Measurements from ENCODE around the gene RALA. TPM values are rescaled to one million over a fixed set of nuclear protein-coding genes. Genes with fewer than 3 reads are reported as not detected.
"Not testable (repeated sequence)": the region's sequence is repeated elsewhere in the genome, so short reads cannot be mapped to it uniquely, and the experiment has no call there.

The RALA gene
- total RNA-seq, 1 experiment from 2014 or later = 19.2 TPM

DNA sequence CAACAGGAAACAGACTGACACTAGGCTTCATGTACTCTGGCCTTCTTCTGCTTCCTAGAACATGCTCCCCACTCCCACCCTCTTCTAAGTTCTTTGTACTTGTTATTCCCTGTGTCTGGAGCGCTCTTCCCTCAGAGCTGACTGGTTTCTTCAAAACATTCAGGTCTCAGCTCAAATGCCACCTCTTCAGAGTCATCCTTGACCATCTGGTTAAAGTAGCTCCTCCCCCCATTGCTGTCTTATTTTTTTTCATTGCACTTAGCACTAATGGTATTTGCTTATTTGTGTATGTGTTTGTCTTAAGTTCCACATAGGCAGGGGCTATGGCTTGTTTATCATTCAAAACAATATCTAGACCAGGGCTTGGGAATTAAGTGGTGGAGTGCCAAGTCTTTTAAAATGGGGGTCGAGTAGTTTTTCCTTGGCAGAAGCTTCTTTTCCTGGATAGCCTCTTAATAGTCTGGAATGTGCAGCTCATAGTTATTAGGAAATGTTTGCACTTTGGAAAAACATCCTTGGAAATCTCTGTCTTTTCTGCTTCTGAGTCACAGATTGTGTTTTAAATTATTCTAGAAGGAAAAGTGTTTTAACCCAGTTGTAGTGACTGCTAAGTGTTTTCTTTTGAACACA is 60.0 kb downstream of the RALA start:
- no peak for DNase-seq (ENCODE audit: low read depth)

DNA sequence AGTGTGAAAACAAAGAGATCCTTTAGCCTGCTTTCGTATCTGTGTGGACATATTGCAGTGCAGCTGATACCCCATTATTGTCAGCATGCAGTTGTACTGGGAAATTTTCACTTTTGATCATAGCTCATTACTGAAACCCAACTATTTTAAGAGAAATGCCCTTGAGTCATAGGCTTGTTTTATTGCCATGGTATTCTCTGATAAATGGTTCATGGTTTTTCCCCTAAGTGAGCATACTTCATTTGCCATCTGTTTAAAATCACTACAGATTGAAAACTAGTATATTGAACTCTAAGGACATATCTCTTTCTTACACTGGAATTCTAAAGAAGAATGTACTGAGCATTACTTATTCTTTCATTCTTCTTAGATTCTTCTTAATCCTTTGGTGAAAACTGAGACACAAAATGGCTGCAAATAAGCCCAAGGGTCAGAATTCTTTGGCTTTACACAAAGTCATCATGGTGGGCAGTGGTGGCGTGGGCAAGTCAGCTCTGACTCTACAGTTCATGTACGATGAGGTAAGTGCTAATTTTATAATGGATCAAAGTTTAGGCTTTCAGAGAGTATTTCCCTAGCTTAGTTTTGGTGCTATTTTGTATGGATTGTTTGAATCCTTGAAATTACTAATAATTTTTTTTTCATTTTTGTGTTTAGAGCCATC is 63.0 kb downstream of the RALA start:
- DNase-seq (ENCODE audit: low read depth) = peak; percentile 51

DNA sequence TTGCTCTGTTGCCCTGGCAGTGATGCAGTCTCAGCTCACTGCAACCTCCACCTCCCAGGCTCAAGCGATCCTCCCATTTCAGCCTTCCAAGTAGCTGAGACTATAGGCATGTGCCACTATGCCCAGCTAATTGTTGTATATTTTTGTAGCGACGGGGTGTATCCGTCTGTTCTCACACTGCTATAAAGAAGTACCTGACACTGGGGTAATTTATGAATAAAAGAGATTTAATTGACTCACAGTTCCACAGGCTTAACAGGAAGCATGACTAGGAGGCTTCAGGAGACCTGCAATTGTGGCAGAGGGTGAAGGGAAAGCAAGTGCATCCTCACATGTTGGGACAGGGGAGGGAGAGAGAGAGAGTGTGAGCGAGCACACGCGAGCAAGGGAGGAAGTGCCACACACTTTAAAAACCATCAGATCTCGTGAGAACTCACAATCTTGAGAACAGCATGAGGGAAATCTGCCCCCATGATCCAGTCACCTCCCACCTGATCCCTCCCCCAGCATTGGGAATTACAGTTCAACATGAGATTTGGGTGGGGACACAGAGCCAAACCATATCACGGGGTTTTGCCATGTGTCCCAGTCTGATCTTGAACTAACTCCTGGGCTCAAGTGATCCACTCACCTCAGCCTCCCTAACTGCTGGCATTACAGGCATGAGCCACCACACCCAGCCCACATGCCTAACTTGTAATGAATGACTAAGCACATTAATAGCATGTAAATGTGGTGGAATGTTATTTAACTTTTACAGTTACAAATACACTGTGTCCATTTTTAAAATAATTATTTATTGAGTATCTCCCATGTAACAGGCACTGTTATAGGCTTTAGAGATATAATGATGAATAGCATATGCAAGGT is 65.5 kb downstream of the RALA start:
- DNase-seq (ENCODE audit: low read depth) = no peak

DNA sequence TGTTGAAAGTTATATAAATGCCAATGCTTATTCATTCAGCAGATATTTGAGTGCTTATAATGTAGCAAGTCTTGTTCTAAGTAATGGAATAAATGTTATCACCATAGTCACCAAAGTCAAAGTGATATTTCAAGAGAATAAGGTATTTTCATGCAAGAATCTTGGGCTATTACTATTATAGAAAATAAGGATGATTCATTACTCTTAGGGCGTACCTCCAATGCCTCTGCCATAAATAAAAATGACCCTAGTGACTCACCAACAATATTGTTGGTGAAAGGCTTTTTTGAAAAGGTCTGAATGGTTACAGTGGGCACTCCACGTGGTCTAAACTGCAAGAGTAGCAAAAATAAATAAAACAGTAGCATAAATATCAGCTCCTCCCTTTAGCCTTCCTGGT is 68.4 kb downstream of the RALA start:
- DNase-seq (ENCODE audit: low read depth) = peak; percentile 42

DNA sequence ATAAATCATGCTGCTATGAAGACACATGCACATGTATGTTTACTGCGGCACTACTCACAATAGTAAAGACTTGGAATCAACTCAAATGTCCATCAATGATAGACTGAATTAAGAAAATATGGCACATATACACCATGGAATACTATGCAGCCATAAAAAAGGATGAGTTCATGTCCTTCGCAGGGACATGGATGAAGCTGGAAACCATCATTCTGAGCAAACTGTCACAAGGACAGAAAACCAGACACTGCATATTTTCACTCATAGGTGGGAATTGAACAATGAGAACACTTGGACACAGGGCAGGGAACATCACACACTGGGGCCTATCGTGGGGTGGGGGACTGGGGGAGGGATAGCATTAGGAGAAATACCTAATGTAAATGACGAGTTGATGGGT is 69.7 kb downstream of the RALA start:
- DNase-seq (ENCODE audit: low read depth) = not testable (repeated sequence)

DNA sequence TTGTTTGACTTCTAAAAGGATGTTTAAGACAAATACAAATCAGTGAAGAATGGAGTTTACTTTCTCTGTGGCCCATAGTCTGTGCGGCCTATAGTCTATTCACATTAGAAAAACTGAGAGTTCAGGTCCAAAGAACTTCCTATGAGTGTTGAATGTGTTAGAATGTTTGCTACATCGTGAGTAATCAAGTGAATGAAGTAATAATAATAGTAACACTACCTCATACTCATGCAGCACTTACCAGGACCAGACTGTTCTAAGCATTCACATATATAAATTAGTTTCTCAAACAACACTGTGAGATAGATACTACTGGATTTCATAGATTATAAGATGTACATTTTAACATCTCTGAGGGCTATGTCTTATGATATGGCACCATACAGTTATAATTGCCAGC is 70.4 kb downstream of the RALA start:
- DNase-seq (ENCODE audit: low read depth) = no peak

DNA sequence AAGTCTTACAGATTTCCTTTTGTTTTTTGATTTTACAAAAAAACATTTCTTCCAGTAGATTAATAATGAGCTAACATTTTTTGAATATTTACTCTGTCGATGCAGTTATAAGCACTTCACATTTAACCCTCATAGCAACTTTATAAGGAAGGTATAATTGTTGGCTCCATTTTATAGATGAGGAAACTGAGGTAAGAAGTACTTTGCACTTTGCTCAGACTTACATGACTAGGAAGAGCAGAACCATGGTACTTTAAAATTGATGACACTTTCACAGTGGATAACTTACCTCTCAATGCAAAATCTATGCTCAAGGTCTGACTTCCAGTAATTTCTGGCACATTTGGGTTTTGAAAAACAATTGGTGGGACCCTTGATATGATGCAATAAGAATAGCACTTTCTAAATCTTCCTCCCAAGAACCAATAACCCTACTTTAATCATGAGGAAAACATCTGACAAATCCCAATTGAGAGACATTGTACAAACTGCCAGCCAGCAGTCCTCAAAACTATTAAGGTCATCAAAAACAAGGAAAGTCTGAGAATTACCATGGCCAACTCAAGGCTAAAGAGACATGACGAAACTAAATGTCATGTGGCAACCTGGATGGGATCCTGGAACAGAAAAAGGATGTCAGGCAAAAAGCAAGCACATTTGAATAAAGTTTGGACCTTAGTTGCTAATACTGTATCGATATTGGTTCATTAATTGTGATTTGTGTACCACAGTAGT is 72.6 kb downstream of the RALA start:
- DNase-seq (ENCODE audit: low read depth) = no peak

DNA sequence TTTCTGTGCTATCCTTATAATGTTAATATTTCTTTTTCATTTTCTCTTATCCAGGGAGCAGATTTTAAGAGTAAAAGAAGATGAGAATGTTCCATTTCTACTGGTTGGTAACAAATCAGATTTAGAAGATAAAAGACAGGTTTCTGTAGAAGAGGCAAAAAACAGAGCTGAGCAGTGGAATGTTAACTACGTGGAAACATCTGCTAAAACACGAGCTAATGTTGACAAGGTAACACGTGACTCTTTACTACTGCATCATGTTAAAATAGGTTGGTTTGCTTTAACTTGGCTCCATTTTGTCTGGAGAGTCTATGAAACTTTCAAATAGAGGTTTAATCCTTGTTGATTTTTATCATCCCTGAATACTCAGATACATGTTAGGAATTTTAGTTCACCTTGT is 73.3 kb downstream of the RALA start:
- no peak for DNase-seq (ENCODE audit: low read depth)

DNA sequence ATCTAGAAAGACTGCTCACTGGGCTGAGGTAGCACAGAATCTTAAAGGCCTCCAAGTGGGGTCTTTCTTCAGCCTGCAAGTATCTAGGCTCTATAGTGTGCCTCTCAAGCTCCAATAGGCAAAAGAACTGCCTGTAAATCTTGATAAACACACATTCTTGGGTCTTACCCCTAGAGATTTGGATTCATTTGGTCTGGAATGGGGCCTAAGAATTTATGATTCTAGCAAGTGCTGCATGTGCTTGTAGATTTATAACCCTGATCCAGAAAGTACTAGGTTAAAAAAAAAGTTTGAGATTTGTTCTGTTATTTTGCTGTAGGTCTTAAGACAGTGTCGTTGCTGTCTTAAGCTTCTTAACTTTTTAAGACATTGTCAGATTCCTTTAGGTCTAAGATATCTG is 74.1 kb downstream of the RALA start:
- no peak for DNase-seq (ENCODE audit: low read depth)

DNA sequence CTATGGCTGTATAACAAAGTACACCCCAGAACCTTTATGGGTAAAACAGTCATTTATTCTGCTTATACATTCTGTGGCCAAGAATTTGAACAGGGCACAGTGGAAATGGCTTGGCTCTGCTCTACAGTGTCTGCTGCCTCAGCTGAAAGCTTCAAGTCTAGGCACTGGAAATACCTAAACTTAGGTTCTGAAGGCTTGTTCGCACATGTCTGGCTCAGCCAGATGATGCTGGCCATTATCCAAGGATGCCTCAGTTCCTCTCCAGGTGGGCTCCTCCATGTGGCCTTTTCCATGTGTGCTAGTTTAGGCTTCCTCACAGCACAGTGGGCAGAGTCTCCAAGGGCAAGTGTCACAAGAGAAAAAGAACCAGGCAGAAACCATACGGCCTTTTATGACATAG is 76.8 kb downstream of the RALA start:
- no peak for DNase-seq (ENCODE audit: low read depth)

DNA sequence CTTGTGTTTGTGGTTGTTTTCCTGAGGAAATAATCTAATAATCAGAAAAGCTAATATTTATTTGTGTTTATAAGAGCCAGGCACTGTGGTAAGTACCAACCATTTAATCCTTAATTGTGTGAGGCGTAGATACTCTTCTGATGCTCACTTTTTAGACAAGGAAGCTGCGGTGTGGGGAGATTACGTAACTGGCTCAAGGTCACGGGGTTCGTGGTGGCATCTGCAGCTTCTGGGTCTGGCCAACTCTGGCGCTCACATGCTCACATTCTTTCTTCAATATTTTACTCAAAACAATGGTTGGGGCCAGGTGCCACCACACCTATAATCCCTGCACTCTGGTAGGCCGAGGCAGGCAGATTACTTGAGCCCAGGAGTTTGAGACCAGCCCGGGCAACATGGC is 77.6 kb downstream of the RALA start:
- DNase-seq (ENCODE audit: low read depth) = no peak

DNA sequence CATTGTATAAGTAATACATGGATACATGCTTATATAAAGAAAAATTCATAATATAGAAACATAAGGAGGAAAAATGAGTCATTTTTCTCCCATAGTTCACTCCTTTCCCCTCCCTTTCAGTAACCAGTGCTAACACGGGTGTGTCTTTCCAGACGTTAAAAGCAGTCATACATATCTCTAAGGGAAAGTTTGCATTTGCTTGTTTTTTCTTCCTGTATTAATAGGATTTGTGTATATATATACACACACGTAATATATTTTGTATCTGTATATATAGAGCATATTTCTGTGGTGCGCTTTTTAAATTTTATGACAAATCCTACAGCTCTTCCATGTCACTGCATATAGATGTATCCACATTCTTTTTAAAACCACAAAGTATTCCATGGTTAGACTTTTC is 78.8 kb downstream of the RALA start:
- DNase-seq (ENCODE audit: low read depth) = no peak

DNA sequence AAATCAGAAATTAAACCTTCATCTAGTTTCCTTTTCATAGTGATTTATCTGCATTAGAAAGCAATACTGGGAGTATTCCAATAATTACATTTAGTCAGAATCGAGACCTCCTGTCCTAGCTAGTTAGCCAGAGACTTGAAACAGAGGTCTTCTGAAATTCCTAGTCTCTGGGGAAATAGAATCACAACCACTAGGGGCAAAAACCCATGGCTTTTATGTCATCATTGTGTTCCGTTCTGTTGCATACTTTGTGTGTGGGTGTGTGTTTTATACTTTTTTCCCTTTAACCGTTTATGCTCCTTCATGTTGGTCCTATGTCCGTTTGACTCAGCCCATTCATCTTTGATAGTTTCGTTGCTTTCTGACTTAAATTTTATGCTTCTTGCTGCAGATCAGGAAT is 79.8 kb downstream of the RALA start:
- DNase-seq (ENCODE audit: low read depth) = no peak

DNA sequence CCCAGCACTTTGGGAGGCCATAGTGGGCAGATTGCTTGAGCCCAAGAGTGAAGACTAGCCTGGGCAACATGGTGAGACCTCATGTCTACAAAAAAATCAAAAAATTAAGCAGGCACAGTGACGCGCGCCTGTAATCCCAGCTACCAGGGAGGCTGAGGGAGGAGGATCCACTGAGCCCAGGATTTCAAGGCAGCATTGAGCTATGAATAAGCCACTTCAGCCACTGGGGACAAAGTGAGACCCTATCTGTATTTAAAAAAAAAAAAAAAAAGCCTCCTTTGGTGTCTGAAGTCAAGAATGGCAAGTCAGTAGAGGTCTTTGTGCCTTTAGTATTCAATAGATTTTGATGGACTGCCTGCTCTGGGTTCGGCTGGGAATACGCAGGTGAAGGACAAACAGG is 85.7 kb downstream of the RALA start:
- DNase-seq (ENCODE audit: low read depth) = no peak

DNA sequence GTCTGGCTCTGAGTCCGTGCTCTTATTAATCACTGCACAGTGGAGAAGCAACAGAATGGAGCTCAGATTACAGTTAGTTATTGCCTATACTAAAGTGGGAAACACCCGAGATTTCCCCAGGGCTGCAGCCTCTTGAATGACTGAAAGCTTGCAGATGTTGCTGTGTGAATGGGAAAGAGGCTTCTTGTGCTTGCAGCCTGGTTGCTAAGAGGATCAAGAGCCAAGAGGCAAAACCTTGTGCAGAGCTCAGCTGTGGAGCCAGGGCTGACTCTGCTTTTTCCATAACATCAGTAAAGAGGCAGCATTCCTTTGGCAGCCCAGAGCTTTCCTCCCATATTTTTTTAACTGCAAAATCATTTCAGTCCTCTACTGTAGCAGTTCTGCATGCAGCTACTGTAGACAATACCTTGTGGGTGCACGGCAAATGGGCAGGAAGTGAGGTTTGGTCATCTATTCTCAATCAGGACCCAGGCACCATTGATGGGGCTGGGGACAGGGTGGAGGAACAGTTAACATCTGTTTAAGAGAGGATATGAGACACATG is 86.5 kb downstream of the RALA start:
- DNase-seq (ENCODE audit: low read depth) = peak; percentile 68

DNA sequence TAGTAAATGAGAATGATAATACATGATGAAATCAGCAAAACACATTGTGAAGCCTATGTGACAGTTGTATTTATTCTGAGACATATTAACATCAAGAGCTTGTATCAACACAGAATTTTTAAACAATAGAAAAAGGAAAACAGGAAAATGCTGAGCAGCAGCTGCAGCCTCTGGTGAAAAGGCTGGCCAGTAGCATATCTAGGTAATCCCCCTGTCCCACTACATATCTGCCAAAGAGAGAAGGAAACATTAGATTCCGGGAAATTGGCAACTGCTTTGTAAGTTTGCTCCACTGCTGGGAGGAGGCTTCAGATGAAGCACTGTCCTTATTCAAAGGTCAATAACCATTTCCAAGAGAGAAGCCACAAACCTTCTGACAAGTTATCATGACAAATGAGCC is 89.4 kb downstream of the RALA start:
- DNase-seq (ENCODE audit: low read depth) = no peak

DNA sequence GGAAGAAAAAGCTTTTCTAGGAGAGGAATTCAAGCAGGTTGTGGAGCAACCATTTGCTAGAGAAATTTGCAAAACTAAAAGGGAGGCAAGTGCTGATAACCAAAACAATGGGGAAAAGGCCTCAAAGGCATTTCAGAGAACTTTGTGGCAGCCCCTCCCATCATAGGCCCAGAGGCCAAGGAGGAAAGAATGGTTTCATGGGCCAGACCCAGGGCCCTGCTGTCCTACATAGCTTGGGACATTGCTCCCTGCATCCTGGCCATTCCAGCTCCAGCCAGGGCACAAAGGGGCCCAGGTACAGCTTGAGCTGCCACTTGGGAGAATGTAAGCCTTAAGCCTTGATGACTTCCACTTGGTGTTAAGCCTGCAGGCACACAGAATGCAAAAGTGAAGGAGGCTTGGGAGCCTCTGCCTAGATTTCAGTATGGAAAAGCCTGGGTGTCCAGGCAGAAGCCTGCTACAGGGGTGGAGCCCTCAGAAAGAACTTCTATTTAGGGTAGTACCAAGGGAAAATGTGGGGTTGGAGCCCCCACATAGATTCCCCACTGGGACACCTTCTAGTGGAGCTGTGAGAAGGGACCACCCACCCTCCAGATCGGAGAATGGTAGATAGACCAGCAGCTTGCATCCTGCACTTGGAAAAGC is 91.2 kb downstream of the RALA start:
- DNase-seq (ENCODE audit: low read depth) = no peak

DNA sequence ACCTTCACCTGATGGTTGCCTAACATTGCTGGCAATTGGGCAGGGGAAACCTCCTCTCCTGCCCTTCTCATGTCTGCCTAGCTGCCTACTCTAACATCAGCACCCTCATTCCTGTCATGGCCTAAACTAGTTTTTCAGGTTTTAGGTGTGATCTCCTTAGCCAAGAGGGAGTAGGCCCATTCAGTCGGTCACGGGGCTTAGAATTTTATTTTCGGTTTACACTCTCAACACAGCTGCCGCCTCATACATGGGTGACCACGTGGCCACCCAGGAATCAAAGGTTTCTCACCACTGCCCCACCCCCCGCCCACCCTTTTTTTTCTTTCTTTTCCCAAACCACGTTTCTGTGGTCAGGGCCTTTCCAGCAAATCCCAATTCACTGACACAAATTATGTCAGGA is 97.2 kb downstream of the RALA start:
- DNase-seq (ENCODE audit: low read depth) = peak; percentile 83

DNA sequence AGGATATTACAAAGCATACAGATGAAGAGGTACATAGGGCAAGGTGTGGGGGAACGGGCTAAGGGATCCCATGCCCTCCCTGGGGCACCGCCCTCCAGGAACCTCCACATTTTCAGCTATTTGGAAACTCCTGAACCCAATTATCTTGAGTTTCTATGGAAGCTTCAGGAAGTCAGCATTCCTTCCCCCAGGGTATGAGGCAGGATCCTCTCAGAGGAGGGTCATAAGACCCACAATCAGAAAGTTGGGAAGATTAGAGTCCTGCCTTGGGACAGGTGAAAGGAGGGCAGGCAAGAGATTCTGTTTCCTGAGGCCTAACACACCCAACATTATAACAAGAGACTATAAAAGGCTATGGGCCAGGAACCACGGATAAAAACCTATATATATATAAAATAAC is 98.0 kb downstream of the RALA start:
- DNase-seq (ENCODE audit: low read depth) = no peak

DNA sequence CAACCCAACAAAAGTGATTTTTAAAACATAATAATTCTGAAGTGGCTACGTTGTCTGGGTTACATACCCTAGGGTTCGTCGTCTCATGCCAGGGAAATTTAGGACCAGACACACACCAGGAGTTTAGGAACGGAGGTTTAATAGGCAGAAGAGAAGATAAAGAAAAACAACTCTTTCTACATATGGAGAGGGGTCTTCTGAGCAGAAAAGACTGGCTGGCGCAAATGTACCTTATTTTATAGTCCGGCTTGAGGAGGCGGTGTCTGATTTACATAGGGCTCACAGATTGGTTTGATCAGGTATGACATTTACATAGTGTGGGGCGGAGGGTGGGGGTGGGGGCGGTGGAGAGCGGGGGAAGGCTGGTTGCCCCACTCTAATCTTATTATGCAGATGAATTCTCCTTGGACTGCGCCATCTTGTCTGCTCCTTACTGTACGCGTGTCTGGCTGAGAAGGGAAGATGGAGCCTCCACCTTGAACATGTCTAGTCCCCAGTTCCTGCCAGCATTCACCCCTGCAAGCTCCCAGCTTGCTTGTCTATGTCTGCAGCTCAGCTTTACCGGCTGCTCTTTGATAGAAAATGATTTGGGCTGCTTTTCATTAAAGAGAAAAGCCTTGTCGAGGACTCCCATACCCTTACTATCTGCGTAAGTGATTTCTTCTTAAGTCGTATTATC is 98.7 kb downstream of the RALA start:
- no peak for DNase-seq (ENCODE audit: low read depth)

Data from RPMI7951 (cell line).